ENCODE data around the gene SMPD2.

Gene SMPD2

DNA sequence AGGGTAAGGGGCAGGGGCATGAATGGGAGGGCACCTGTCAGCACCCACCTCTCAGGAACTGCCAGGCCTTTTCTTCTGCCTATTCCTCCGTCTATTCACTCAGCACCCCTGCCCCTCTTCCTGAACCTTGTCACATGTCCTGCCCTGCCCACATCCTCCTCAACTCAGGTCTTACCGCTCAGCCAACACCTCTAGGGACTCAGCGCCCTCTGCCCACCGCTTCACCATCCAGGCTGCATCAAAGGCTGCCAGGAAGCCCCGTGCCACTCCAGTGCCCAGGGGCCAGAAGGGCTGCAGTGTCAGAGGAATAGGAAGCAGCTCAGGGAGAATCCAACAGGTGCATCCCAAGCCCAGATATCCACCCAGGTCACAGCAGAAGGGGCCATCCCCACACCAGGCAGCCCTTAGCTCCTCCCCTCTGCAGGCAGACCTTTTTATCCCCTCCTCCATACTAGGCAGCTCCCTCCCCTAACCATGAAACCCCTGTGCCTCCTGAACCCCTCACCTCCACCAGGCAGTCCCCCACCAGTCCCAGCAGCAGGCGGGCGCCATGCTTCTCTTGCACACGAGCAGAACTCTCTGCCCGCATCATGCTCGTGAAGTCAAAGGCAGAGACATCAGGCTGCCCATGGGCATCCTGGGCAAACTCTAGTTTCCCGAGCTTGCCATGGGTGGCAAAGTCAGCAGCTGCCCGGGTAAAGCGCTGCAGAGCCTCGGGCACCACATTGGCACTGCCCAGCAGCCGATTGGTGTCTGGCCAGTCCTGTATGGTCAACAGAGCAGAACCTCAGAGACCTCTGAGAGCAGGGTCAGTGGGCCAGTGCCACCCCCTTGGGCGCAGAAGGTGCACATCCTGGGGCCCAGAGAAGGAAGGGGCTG is 9.5 kb downstream of the SMPD2 start:
- no peak overlapping the region for H3K4me3 ChIP-seq (ENCODE audit: control insufficient read depth, low read depth, low read length)
- no peak for DNase-seq (ENCODE audit: low read depth)
- TF ChIP-seq, protein P1, sequence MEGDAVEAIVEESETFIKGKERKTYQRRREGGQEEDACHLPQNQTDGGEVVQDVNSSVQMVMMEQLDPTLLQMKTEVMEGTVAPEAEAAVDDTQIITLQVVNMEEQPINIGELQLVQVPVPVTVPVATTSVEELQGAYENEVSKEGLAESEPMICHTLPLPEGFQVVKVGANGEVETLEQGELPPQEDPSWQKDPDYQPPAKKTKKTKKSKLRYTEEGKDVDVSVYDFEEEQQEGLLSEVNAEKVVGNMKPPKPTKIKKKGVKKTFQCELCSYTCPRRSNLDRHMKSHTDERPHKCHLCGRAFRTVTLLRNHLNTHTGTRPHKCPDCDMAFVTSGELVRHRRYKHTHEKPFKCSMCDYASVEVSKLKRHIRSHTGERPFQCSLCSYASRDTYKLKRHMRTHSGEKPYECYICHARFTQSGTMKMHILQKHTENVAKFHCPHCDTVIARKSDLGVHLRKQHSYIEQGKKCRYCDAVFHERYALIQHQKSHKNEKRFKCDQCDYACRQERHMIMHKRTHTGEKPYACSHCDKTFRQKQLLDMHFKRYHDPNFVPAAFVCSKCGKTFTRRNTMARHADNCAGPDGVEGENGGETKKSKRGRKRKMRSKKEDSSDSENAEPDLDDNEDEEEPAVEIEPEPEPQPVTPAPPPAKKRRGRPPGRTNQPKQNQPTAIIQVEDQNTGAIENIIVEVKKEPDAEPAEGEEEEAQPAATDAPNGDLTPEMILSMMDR (conservative IDR thresholded peaks at IDR 0.05; ENCODE audit: control insufficient read depth, insufficient read depth, low read depth, low read length): no peak

DNA sequence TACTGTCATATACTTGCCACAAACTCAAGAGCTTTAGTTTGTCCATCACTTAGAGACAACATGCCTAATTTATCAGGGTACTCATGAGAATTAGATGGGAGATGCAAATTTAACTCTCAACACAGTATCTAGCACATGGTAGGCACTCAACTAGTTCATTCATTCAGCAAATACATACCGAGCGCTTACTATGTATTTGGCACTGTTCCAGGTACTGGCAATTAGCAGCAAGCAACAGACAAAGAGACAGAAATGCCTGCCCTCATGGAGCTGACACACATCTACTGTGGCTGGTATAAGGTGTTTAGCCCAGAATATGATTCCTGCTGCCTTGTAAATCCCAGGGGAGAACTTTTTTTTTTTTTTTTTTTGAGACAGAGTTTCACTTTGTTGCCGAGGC is 10.3 kb downstream of the SMPD2 start:
- DNase-seq (ENCODE audit: low read depth): no peak
- H3K4me3 ChIP-seq (ENCODE audit: control insufficient read depth, low read depth, low read length): no peak overlapping the region
- TF ChIP-seq, protein P1 (conservative IDR thresholded peaks at IDR 0.05; ENCODE audit: control insufficient read depth, insufficient read depth, low read depth, low read length): no peak

DNA sequence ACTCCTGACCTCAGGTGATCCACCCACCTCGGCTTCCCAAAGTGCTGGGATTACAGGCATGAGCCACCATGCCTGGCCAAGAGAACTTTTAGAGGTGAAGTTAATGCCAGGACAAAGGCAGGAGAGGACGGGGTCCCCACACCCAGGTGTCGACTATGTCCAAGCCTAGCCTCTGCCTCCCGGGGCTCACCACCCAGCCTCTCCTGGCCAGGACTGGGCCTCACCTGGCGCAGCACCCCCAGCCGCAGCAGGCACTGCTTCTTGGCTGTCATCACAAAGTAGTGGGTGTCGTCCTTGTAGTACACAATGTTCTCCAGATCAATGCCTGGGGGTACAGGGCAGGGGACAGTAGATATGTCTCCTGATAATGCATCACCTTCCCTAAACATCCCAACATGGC is 10.9 kb downstream of the SMPD2 start:
- DNase-seq (ENCODE audit: low read depth): no peak
- TF ChIP-seq, protein P1 (conservative IDR thresholded peaks at IDR 0.05; ENCODE audit: control insufficient read depth, insufficient read depth, low read depth, low read length): no peak

DNA sequence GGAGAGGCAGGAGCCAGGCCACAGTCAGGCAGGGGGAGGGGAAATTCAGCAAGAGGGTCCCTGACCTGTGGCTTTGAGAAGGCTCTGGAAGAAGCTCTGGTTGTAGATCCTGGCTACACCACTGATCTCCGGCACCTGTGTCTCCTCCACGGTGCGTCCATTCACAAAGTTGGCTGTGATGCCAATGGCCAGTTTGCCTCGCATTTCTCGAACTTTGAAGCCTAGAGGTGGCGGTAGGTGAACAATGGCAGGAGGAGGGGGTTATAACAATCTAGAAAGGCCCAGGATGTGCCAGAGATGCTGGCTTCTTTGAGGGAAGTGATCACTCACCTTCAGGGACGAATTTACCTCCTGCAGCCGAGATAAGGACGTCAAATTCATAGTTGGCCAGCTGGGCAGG is 11.7 kb downstream of the SMPD2 start:
- DNase-seq (ENCODE audit: low read depth): no peak
- no peak overlapping the region for H3K4me3 ChIP-seq (ENCODE audit: control insufficient read depth, low read depth, low read length)
- TF ChIP-seq, protein P1 (conservative IDR thresholded peaks at IDR 0.05; ENCODE audit: control insufficient read depth, insufficient read depth, low read depth, low read length): no peak

More for the DNA sequence above, 10.9 kb downstream of the SMPD2 start:
- H3K4me3 ChIP-seq (ENCODE audit: control insufficient read depth, low read depth, low read length): no peak overlapping the region

DNA sequence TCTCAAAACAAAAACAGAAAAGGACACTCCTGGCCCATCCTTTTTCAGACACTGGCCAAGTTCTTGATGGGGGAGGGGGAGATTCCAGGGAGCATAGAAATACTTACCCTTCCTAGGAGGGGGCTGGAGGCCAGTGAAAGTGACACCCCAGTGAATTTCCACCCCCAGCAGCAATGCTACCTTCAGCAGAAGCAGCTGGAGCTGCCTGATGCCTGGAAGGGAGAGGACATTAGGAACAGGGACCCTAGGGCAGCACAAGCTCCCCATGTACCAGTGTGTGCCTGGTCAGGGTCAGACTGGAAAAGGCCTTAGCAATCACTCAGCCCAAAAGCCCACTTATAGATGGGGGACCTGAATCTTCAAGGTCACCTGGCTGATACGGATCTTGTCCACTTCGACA is 12.6 kb downstream of the SMPD2 start:
- TF ChIP-seq, protein P1 (conservative IDR thresholded peaks at IDR 0.05; ENCODE audit: control insufficient read depth, insufficient read depth, low read depth, low read length): no peak
- H3K4me3 ChIP-seq (ENCODE audit: control insufficient read depth, low read depth, low read length): no peak overlapping the region
- DNase-seq (ENCODE audit: low read depth): no peak

DNA sequence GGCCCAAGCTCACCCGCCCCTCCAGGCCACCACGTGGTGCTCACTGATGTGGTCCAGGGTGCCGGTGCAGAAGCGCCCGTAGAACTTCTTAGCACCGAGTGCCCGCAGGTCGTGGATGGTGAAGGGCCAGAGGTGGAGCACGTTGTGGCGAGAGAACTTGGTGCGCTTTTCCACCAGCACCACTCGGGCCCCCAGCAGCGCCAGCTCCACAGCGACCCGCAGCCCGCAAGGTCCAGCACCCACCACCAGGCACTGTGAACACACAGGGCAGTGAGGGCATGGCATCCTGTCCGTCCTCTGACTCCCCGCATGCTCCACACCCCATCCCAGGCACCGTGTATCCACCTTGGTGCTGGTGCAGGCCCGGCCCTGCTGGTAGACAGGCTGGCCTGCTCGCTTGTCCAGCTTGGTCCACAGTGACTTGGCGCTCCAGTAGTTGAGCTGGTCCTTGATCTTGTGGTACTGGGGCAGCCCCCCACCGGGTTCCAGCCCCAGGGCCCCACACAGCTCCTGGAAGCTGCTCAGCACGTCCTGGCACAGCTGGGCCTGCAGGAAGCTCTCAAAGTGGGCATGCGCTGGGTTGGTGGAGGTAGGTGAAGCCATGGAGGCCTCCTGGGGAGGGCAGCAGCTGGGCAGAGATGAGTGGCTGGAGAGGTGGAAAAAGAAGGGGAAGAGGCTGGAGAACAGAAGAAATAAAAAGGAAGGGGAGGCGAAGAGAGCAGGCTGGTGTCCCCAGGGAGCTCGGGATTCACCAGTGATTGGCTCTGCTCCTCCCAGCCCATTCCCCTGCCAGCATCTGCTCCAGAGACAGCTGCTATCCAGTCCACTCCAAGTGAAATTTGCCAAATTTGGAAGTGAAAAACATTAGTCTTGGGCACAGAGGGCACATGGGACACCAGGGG is 13.3 kb downstream of the SMPD2 start:
- H3K4me3 ChIP-seq (ENCODE audit: control insufficient read depth, low read depth, low read length): peak overlapping the region; percentile 90
- no peak for DNase-seq (ENCODE audit: low read depth)
- TF ChIP-seq, protein P1 (conservative IDR thresholded peaks at IDR 0.05; ENCODE audit: control insufficient read depth, insufficient read depth, low read depth, low read length): no peak

All from fibroblast of mammary gland (primary cell).